Measurements from ENCODE around the gene COA1. TPM values are rescaled to one million over a fixed set of nuclear protein-coding genes. Genes with fewer than 3 reads are reported as not detected.

COA1 gene
- total RNA-seq, 1 experiment from 2014 or later, result 65.5 TPM

DNA sequence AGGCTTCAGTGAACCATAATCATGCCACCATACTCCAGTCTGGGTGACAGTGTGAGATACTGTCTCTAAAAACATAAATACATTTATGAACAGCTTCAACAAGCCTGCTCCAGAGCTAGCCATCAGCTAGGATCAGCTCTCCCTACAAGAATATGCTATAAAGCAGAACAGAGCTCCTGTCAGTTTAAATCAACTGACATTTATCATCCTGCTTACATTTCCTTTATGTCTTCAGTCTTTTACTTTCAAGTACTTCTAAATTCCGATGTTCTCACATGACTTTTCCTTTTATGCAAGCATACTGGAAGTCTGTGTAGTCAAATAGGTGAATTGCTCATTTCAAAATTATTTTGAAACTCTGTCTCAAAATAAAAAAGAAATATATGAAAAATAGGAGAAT, 64.6 kb downstream of the COA1 start:
- Histone ChIP-seq H3K9me3 (ENCODE audit: control insufficient read depth, insufficient read depth, low read depth, low read length) (peaks cover 4% of the 10 kb centered on the region; the same call in 1 of the 2 replicates), H3K4me1 (ENCODE audit: control insufficient read depth, insufficient read depth, low read length) (0 out of 2 replicates have a peak, but pooled peaks cover under 1% of the 10 kb centered on the region), H3K36me3 (ENCODE audit: control insufficient read depth, insufficient read depth, low read length) (no peaks in the 10 kb centered on the region), H3K4me3 (ENCODE audit: low read depth in 2 of 2, low read length in 2 of 2) (no peak overlapping the region), H3K27ac (ENCODE audit: low read length) (no peak overlapping the region), H3K27me3 (ENCODE audit: control insufficient read depth, insufficient read depth, low read length) (no peaks in the 10 kb centered on the region)
- in situ Hi-C loops (cut with HindIII; ENCODE audit: low pct_unique_long_range_greater_than_20kb, low sequenced_read_pairs) (no loop called here), intact Hi-C loops (cut with micrococcal nuclease; ENCODE audit: unreplicated experiment) (no loop called here)
- POLR2A ChIA-PET, result no interaction called here
- TF ChIP-seq POLR2AphosphoS5 (IDR thresholded peaks at IDR 0.05; ENCODE audit: low read depth, low read length) (no peak), SIN3A (IDR thresholded peaks at IDR 0.05; ENCODE audit: borderline replicate concordance, insufficient read depth, low read depth, low read length) (no peak), TCF7L2 (IDR thresholded peaks at IDR 0.05; ENCODE audit: low read depth, low read length) (no peak)
- TF ChIP-seq, protein P1, sequence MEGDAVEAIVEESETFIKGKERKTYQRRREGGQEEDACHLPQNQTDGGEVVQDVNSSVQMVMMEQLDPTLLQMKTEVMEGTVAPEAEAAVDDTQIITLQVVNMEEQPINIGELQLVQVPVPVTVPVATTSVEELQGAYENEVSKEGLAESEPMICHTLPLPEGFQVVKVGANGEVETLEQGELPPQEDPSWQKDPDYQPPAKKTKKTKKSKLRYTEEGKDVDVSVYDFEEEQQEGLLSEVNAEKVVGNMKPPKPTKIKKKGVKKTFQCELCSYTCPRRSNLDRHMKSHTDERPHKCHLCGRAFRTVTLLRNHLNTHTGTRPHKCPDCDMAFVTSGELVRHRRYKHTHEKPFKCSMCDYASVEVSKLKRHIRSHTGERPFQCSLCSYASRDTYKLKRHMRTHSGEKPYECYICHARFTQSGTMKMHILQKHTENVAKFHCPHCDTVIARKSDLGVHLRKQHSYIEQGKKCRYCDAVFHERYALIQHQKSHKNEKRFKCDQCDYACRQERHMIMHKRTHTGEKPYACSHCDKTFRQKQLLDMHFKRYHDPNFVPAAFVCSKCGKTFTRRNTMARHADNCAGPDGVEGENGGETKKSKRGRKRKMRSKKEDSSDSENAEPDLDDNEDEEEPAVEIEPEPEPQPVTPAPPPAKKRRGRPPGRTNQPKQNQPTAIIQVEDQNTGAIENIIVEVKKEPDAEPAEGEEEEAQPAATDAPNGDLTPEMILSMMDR (IDR thresholded peaks at IDR 0.05), result no peak
- TF ChIP-seq, protein P2, sequence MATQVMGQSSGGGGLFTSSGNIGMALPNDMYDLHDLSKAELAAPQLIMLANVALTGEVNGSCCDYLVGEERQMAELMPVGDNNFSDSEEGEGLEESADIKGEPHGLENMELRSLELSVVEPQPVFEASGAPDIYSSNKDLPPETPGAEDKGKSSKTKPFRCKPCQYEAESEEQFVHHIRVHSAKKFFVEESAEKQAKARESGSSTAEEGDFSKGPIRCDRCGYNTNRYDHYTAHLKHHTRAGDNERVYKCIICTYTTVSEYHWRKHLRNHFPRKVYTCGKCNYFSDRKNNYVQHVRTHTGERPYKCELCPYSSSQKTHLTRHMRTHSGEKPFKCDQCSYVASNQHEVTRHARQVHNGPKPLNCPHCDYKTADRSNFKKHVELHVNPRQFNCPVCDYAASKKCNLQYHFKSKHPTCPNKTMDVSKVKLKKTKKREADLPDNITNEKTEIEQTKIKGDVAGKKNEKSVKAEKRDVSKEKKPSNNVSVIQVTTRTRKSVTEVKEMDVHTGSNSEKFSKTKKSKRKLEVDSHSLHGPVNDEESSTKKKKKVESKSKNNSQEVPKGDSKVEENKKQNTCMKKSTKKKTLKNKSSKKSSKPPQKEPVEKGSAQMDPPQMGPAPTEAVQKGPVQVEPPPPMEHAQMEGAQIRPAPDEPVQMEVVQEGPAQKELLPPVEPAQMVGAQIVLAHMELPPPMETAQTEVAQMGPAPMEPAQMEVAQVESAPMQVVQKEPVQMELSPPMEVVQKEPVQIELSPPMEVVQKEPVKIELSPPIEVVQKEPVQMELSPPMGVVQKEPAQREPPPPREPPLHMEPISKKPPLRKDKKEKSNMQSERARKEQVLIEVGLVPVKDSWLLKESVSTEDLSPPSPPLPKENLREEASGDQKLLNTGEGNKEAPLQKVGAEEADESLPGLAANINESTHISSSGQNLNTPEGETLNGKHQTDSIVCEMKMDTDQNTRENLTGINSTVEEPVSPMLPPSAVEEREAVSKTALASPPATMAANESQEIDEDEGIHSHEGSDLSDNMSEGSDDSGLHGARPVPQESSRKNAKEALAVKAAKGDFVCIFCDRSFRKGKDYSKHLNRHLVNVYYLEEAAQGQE (IDR thresholded peaks at IDR 0.05; ENCODE audit: insufficient read depth in 1 of 2, low read depth in 2 of 2, low read length in 1 of 2), result no peak
- CTCF ChIA-PET, result interaction anchor here (1.2 kb wide), 1 partner anchor 35 kb away, joined by 4 read pairs; no protein-coding TSS in a partner anchor
- no TSS peak for BruUV-seq (replicated peaks)
- DNase-seq (ENCODE audit: low read depth, low spot score) (no peak), ATAC-seq (0 out of 2 replicates have a peak, but pooled peaks have one; percentile 33)

DNA sequence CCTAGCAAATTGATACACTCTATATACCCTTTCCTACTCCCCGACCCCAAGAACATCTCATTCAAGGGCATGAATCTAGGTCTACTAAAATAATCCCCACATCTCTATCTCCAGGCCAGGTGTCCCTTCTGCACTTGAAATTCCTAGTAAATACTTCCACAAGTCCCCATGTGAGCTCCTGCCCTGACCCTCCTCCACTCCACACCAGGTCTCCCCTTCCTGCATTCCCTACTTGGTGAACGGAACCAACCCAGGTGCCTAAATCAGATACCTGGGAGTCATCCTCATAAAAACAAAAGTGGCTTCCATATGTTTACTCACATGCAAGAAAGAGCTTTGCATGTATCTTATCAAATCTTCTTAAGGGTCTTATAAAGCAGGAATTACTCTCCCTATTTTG, 69.2 kb downstream of the COA1 start:
- POLR2A ChIA-PET, result no interaction called here
- CTCF ChIA-PET, result no interaction called here
- Histone ChIP-seq H3K27ac (ENCODE audit: low read length) (no peak overlapping the region), H3K36me3 (ENCODE audit: control insufficient read depth, insufficient read depth, low read length) (no peaks in the 10 kb centered on the region), H3K4me3 (ENCODE audit: low read depth in 2 of 2, low read length in 2 of 2) (no peak overlapping the region), H3K27me3 (ENCODE audit: control insufficient read depth, insufficient read depth, low read length) (no peaks in the 10 kb centered on the region), H3K9me3 (ENCODE audit: control insufficient read depth, insufficient read depth, low read depth, low read length) (no peaks in the 10 kb centered on the region), H3K4me1 (ENCODE audit: control insufficient read depth, insufficient read depth, low read length) (peaks cover 6% of the 10 kb centered on the region; the same call in 1 of the 2 replicates)
- ATAC-seq, result no peak
- in situ Hi-C loops (cut with HindIII; ENCODE audit: low pct_unique_long_range_greater_than_20kb, low sequenced_read_pairs) (no loop called here), intact Hi-C loops (cut with micrococcal nuclease; ENCODE audit: unreplicated experiment) (no loop called here)
- TF ChIP-seq, protein P1 (IDR thresholded peaks at IDR 0.05), result no peak
- TF ChIP-seq POLR2AphosphoS5 (IDR thresholded peaks at IDR 0.05; ENCODE audit: low read depth, low read length), result no peak
- no peak for TF ChIP-seq SIN3A (IDR thresholded peaks at IDR 0.05; ENCODE audit: borderline replicate concordance, insufficient read depth, low read depth, low read length)
- no peak for TF ChIP-seq TCF7L2 (IDR thresholded peaks at IDR 0.05; ENCODE audit: low read depth, low read length)
- TF ChIP-seq, protein P2 (IDR thresholded peaks at IDR 0.05; ENCODE audit: insufficient read depth in 1 of 2, low read depth in 2 of 2, low read length in 1 of 2), result no peak
- DNase-seq (ENCODE audit: low read depth, low spot score), result no peak
- BruUV-seq (replicated peaks), result no TSS peak
